Muscle layer of colon (tissue), 2 donors: ENCODE results near the gene LCK.

ENCODE experiments used
- H3K27ac ChIP-seq: one replicate; pipeline ENCODE4 v1.7.0; 2013; ENCODE audit warnings: low read depth, mild to moderate bottlenecking, low read length, moderate library complexity
- H3K27me3 ChIP-seq, 2 donors: one replicate each; pipeline ENCODE4 v1.7.0; 2013; ENCODE audit warnings: low read length in 2 of 2, mild to moderate bottlenecking in 2 of 2; ENCODE audit not compliant: insufficient read depth in 2 of 2, control insufficient read depth in 1 of 2
- H3K36me3 ChIP-seq: one replicate; pipeline ENCODE4 v1.7.0; 2013; ENCODE audit warnings: mild to moderate bottlenecking, low read length; ENCODE audit not compliant: insufficient read depth
- H3K4me1 ChIP-seq: one replicate; pipeline ENCODE4 v1.7.0; 2013; ENCODE audit warnings: mild to moderate bottlenecking, low read length; ENCODE audit not compliant: insufficient read depth
- H3K4me3 ChIP-seq, 2 donors: one replicate each; pipeline ENCODE4 v1.7.0; 2013; ENCODE audit warnings: low read length in 2 of 2, low read depth in 1 of 2, mild to moderate bottlenecking in 1 of 2, moderate library complexity in 1 of 2
- H3K9ac ChIP-seq: one replicate; pipeline ENCODE4 v1.7.0; 2013; ENCODE audit warnings: low read length
- H3K9me3 ChIP-seq: one replicate; pipeline ENCODE4 v1.7.0; 2013; ENCODE audit warnings: mild to moderate bottlenecking, low read length
- donor health status: abdominal sarcoma.
- donor health status: Adenocarcinoma of cecum.

LCK gene

DNA sequence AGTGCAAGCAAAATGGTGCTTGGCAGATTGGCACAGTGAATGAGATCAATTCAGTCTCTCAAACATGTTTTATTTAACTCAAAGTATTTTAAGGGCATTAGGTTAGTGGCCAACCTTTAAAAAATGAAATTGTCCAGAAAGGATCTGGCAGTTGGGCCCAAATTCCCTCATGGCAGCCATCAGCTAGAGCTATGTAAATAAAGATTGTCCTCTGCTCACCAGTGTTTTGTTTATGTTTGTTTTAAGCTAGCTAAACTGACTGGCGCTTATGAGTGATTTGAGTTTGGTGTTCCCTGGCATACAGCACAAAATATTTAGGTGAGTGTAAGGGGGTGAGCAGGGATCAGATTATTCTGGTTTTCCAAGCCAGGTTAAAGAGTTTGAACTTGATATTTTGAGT is 58.9 kb downstream of the LCK start:
- H3K36me3 ChIP-seq, result no peaks in the 10 kb centered on the region
- H3K27ac ChIP-seq, result no peak overlapping the region
- H3K4me1 ChIP-seq, result peaks cover 8% of the 10 kb centered on the region
- no peak overlapping the region for H3K4me3 ChIP-seq
- no peak overlapping the region for H3K9ac ChIP-seq
- no peaks in the 10 kb centered on the region for H3K9me3 ChIP-seq
- no peaks in the 10 kb centered on the region for H3K27me3 ChIP-seq

DNA sequence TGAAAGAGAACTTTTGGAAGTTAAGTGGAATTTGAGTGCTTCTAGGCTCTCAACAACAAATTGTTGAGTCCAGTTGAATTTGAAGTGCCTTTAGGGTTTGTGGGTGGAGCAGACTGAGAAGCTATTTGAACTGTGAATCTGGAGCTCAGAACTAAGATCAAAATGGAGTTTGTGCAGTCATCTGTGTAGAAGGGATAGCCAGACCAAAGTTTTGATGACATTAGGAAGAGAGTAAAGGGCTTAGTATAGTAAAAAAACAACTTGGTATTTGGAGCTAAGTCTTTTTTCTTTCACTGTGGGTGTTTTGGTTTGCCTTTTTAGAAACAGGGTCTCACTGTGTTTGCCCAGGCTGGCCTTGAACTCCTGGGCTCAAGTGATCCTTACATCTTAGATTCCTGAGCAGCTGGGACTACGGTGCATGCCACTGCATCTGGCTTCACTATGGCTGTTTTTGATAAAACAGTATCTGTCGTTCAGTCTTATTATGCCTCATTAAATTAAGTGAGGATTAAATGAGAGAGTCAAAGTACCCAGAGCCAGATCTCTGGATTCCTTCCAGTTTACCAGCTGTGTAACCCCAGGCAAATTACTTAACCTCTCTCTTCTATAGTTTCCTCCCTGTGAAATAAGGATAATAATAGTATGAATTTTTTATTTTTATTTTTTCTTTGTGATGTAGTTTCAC is 60.8 kb downstream of the LCK start:
- H3K4me1 ChIP-seq, result peaks cover 8% of the 10 kb centered on the region

DNA sequence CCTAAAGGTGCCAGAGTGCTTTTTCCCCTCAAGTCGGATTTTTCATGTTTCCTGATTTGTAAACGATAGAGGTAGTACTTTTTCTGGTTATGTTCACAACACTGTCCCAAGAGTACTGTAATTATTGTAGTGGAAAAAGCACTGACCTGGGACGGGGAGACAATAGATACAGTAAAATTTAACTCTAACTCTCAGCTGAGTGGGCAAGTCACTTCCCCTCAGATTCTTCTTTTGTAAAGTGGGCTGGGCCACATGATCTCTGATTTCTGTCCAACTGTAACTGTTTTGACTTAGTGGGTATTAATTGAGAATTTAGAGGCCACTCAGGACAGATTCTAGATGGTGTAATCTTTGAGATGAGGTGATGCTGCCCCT is 65.8 kb downstream of the LCK start:
- H3K9me3 ChIP-seq, result no peaks in the 10 kb centered on the region
- H3K27me3 ChIP-seq, result no peaks in the 10 kb centered on the region
- no peak overlapping the region for H3K4me3 ChIP-seq
- no peak overlapping the region for H3K27ac ChIP-seq
- H3K4me1 ChIP-seq, result no peaks in the 10 kb centered on the region
- H3K36me3 ChIP-seq, result peaks cover 29% of the 10 kb centered on the region
- no peak overlapping the region for H3K9ac ChIP-seq

More for the DNA sequence above, 60.8 kb downstream of the LCK start:
- Histone ChIP-seq H3K9me3 (no peaks in the 10 kb centered on the region), H3K36me3 (peaks cover 4% of the 10 kb centered on the region), H3K27ac (no peak overlapping the region), H3K27me3 (no peaks in the 10 kb centered on the region), H3K9ac (no peak overlapping the region), H3K4me3 (no peak overlapping the region)

DNA sequence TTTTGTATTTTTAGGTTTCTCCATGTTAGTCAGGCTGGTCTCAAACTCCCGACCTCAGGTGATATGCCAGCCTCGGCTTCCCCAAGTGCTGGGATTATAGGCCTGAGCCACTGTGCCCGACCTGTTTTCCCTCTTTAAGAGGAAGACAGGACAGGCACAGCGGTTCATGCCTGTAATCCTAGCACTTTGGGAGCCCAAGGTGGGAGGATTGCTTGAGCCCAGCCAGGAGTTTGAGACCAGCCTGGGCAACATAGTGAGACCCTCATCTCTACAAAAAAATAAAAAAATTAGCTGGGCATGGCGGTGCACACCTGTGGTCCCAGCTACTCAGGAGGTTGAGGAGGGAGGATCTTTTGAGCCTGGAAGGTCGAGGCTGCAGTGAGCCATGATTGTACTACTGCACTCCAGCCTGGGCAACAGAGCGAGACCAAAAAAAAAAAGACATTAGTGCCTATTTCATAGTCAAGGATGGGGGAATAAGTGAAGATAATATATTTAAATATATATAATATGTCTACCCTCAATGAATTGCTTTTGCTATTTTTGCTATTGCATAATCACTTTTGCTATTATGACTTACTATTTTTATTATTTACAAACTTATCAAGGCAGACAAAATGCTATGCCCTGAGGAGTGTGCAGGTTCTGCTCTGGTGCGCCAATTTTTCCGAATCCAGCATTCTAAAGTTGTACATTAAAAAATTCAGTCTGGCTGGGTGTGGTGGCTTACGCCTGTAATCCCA is 67.2 kb downstream of the LCK start:
- peaks cover 29% of the 10 kb centered on the region for H3K36me3 ChIP-seq
- H3K27me3 ChIP-seq, result no peaks in the 10 kb centered on the region
- H3K27ac ChIP-seq, result no peak overlapping the region
- H3K9me3 ChIP-seq, result no peaks in the 10 kb centered on the region
- no peak overlapping the region for H3K4me3 ChIP-seq
- no peak overlapping the region for H3K9ac ChIP-seq
- H3K4me1 ChIP-seq, result no peaks in the 10 kb centered on the region

DNA sequence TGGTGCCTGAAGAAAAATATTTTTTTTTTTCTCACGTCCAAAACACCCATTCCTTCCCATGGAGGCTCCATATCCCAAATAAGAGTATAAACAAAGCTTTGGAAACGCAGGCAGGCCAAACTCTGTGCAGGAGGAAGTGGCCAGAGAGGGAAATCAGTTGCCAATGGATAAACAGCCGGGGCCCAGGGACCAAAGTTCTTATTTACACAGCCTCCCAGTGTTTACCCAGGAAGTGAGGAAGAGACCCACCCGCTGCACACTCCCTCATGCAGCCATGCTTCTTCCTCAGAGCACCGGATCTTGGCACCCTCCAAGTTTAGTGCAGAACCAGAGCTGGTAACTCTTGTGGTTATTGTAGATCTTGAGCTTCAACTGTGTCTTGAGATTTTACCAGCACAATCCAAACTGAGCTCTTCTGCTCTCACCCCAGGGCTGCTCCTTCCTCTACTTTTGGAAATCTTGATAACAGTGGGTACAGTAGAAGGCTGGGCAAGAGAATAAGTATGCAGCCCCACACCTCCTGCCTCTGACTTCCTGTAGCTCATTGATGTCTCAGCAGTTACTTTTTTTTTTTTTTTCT is 70.7 kb downstream of the LCK start:
- no peak overlapping the region for H3K27ac ChIP-seq
- H3K9ac ChIP-seq, result no peak overlapping the region

DNA sequence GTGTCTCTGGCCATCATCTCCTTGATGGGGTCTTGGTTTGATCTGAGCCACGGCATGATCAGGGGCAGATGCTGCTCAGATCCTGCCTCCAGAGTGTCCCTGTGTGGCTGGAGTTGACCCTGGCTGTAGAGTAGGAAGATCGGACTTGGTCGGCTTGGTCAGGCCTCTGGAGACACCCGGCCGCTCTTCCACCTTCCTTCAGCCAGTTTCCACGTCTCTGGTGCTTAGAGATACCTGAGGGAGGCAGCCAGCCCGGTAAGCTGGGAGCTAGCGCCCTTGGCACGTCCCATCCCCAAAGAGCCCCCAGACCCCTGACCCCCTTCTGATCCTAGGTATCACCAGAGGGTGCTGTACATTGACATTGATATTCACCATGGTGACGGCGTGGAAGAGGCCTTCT is 76.1 kb downstream of the LCK start:
- H3K27me3 ChIP-seq, result no peaks in the 10 kb centered on the region
- H3K9me3 ChIP-seq, result no peaks in the 10 kb centered on the region
- no peak overlapping the region for H3K27ac ChIP-seq
- no peak overlapping the region for H3K4me3 ChIP-seq
- H3K9ac ChIP-seq, result no peak overlapping the region
- peaks cover 54% of the 10 kb centered on the region for H3K36me3 ChIP-seq
- H3K4me1 ChIP-seq, result no peaks in the 10 kb centered on the region

More for the DNA sequence above, 70.7 kb downstream of the LCK start:
- Histone ChIP-seq H3K4me3 (no peak overlapping the region), H3K9me3 (no peaks in the 10 kb centered on the region), H3K27me3 (no peaks in the 10 kb centered on the region), H3K36me3 (peaks cover 27% of the 10 kb centered on the region), H3K4me1 (no peaks in the 10 kb centered on the region)

DNA sequence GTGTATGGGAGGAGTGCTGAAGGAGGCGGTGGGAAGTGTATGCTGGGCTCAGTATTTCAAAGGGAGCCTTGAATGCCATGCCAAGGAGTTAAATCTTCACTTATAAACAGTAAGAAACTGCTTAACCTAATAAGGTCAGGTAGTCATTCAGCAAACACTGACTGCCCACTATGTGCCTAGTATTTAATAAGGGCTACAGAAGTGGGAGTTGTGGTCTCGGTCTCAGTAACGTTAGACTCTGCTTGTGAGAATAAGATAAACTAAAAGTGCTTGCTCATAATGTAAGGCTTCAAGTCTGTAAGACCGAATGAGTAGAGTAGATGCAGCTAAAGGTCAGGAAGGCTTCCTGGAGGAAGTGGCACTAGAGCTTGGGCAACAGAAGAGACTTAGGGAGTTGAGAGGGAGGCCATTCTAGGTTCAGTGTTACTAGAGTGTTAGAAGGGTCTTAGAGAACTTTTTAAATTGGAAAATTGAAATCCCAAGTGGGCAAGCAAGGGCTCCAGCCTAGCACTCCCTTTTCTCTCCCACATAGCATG is 78.9 kb downstream of the LCK start:
- no peaks in the 10 kb centered on the region for H3K9me3 ChIP-seq
- H3K27ac ChIP-seq, result no peak overlapping the region
- peaks cover 60% of the 10 kb centered on the region for H3K36me3 ChIP-seq
- H3K9ac ChIP-seq, result no peak overlapping the region
- H3K27me3 ChIP-seq, result peaks cover 0 to 7% of the 10 kb centered on the region in 2 donors
- no peak overlapping the region for H3K4me3 ChIP-seq
- H3K4me1 ChIP-seq, result peaks cover 7% of the 10 kb centered on the region

DNA sequence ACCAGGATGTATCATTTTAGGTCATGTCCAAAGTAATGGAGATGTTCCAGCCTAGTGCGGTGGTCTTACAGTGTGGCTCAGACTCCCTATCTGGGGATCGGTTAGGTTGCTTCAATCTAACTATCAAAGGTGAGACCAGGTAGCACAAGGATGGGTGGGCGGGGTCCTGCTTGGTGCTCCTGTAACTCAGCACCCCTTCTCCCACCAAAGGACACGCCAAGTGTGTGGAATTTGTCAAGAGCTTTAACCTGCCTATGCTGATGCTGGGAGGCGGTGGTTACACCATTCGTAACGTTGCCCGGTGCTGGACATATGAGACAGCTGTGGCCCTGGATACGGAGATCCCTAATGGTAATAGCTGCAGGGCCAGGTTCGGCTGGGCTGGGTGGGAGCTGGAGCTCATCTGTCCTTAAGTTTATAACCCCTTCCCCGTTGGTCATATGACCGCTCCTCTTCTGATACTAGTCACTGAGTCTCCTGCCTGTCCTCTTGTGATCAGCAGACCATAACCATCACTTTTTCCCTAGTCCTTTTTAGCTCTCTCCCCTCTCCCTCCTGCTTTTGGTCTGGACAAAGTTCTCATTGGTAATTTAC is 79.6 kb downstream of the LCK start:
- Histone ChIP-seq H3K9me3 (no peaks in the 10 kb centered on the region), H3K27me3 (peaks cover 0 to 7% of the 10 kb centered on the region in 2 donors), H3K4me3 (no peak overlapping the region), H3K4me1 (peaks cover 7% of the 10 kb centered on the region), H3K27ac (no peak overlapping the region), H3K9ac (no peak overlapping the region), H3K36me3 (peaks cover 60% of the 10 kb centered on the region)

DNA sequence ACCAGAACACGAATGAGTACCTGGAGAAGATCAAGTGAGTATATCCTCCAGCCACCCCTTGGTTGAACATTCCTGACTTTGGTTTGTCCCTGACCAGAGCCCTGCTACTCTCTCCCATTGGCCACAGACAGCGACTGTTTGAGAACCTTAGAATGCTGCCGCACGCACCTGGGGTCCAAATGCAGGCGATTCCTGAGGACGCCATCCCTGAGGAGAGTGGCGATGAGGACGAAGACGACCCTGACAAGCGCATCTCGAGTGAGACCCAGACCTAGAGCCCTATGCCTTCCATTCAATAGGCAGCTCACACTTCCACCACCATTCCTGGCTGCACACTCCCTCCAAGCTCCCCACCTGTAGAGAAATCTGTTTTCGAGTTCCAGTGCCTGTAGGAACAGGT is 80.5 kb downstream of the LCK start:
- peaks cover 0 to 7% of the 10 kb centered on the region in 2 donors for H3K27me3 ChIP-seq
- H3K9me3 ChIP-seq, result no peaks in the 10 kb centered on the region
- H3K9ac ChIP-seq, result no peak overlapping the region
- H3K4me1 ChIP-seq, result peaks cover 7% of the 10 kb centered on the region
- H3K4me3 ChIP-seq, result no peak overlapping the region
- H3K27ac ChIP-seq, result no peak overlapping the region
- peaks cover 60% of the 10 kb centered on the region for H3K36me3 ChIP-seq

DNA sequence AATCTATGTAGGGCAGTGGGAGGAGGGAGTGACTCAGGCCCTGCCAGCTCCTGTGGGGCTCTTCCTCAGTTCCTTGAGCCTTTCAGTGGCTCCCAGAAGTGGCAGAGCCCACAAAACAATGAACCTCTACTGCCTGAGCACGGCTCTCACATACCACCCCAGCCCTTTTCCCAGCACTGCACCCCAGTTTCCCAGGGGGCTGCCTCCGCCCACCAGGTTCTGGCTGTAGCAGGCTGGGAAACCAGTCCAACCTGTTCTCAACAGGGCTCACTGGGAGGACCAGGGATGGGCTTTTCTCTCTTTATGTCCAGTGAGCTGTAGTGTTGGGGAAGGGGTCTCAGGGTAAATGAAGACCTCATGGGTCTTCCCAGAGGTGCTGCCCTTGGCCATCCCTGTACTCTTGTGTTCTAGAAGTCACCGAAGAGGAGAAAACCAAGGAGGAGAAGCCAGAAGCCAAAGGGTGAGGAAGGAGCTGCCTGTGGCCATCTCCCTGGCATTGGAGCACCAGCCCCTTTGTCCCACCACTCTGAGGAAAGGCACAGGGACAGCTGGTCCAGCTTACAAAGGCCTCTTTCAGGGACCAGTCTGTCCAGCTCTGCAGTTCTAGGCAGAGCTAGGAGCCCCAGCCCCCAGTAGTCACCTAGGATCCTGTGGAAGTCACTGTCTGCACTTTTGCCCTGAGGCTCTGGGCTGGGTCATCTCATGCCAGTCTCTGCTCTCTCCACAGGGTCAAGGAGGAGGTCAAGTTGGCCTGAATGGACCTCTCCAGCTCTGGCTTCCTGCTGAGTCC is 81.4 kb downstream of the LCK start:
- Histone ChIP-seq H3K36me3 (peaks cover 52% of the 10 kb centered on the region), H3K9ac (no peak overlapping the region), H3K27ac (no peak overlapping the region)

More for the DNA sequence above, 81.4 kb downstream of the LCK start:
- Histone ChIP-seq H3K4me3 (no peak overlapping the region), H3K4me1 (peaks cover 7% of the 10 kb centered on the region), H3K9me3 (no peaks in the 10 kb centered on the region), H3K27me3 (peaks cover 0 to 7% of the 10 kb centered on the region in 2 donors)
